Gastrocnemius medialis (tissue), 4 donors: ENCODE results near the gene PRSS56.

Source experiments
- POLR2A ChIP-seq, 2 donors: fragments of 450-650 bp; IDR thresholded peaks; one replicate each; pipeline ENCODE4 v1.6.1; 2017; ENCODE audit warnings: antibody characterized with exemption in 2 of 2, mild to moderate bottlenecking in 2 of 2, moderate library complexity in 2 of 2
- TF ChIP-seq, protein P1 (sequence below), 5 experiments: fragments of 450-650 bp in 3 of 5; fragments of 200-600 bp in 2 of 5; sonication (generic) in 2 of 5; IDR thresholded peaks in 4 of 5; conservative IDR thresholded peaks in 1 of 5; 1 replicate in 4 of 5; 2 replicates in 1 of 5; pipeline ENCODE4 v1.5.1; 2016 to 2019; ENCODE audit warnings: antibody characterized with exemption in 5 of 5, mild to moderate bottlenecking in 3 of 5, moderate library complexity in 3 of 5

- TF ChIP-seq, protein P1, sequence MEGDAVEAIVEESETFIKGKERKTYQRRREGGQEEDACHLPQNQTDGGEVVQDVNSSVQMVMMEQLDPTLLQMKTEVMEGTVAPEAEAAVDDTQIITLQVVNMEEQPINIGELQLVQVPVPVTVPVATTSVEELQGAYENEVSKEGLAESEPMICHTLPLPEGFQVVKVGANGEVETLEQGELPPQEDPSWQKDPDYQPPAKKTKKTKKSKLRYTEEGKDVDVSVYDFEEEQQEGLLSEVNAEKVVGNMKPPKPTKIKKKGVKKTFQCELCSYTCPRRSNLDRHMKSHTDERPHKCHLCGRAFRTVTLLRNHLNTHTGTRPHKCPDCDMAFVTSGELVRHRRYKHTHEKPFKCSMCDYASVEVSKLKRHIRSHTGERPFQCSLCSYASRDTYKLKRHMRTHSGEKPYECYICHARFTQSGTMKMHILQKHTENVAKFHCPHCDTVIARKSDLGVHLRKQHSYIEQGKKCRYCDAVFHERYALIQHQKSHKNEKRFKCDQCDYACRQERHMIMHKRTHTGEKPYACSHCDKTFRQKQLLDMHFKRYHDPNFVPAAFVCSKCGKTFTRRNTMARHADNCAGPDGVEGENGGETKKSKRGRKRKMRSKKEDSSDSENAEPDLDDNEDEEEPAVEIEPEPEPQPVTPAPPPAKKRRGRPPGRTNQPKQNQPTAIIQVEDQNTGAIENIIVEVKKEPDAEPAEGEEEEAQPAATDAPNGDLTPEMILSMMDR (IDR thresholded peaks at IDR 0.05 in 4 of 5, conservative IDR thresholded peaks at IDR 0.05 in 1 of 5): no peak
- TF ChIP-seq POLR2A (IDR thresholded peaks at IDR 0.05): no peak
These were observed 21.9 kb downstream of the PRSS56 start for GRCh38 chr2:232541961-232542714.
